ENCODE data around the gene MS4A14.
"Not testable (repeated sequence)": the region's sequence is repeated elsewhere in the genome, so short reads cannot be mapped to it uniquely, and the experiment has no call there.

The MS4A14 gene

GRCh38 chr11:60389279-60389910 lies 6.9 kb upstream of the MS4A14 start:
- no peak for DNase-seq (ENCODE audit: low read depth)

- no peak for DNase-seq (ENCODE audit: low read depth)
Observed at GRCh38 chr11:60390419-60390818, 5.8 kb upstream of the MS4A14 start.

GRCh38 chr11:60392361-60392760 lies 3.9 kb upstream of the MS4A14 start:
- DNase-seq (ENCODE audit: low read depth): no peak

GRCh38 chr11:60393016-60393415 lies 3.2 kb upstream of the MS4A14 start:
- no peak for DNase-seq (ENCODE audit: low read depth)

- no peak for DNase-seq (ENCODE audit: low read depth)
Observed at GRCh38 chr11:60394666-60395380, 1.4 kb upstream of the MS4A14 start.

- no peak for DNase-seq (ENCODE audit: low read depth)
Observed at GRCh38 chr11:60396799-60397198, 540 bp downstream of the MS4A14 start.

GRCh38 chr11:60420015-60420414 lies 23.8 kb downstream of the MS4A14 start:
- no peak for DNase-seq (ENCODE audit: low read depth)

- no peak for DNase-seq (ENCODE audit: low read depth)
Observed at GRCh38 chr11:60422609-60423008, 26.4 kb downstream of the MS4A14 start.

GRCh38 chr11:60428517-60428916 lies 32.3 kb downstream of the MS4A14 start:
- DNase-seq (ENCODE audit: low read depth): no peak

GRCh38 chr11:60429272-60429671 lies 33.0 kb downstream of the MS4A14 start, which contains the start of gene MS4A5:
Gene MS4A5 (plus strand): TSS chr11:60429572. CDS start chr11:60429675, 103 bp downstream.
- DNase-seq (ENCODE audit: low read depth): no peak

GRCh38 chr11:60431251-60431650 lies 35.0 kb downstream of the MS4A14 start:
- no peak for DNase-seq (ENCODE audit: low read depth)

- DNase-seq (ENCODE audit: low read depth): no peak
Observed at GRCh38 chr11:60433401-60433800, 37.1 kb downstream of the MS4A14 start.

GRCh38 chr11:60447070-60447469 lies 50.8 kb downstream of the MS4A14 start:
- no peak for DNase-seq (ENCODE audit: low read depth)

GRCh38 chr11:60447846-60448245 lies 51.6 kb downstream of the MS4A14 start:
- DNase-seq (ENCODE audit: low read depth): no peak

- DNase-seq (ENCODE audit: low read depth): not testable (repeated sequence)
Observed at GRCh38 chr11:60451185-60451584, 54.9 kb downstream of the MS4A14 start.

- DNase-seq (ENCODE audit: low read depth): no peak
Observed at GRCh38 chr11:60454212-60454611, 58.0 kb downstream of the MS4A14 start.

GRCh38 chr11:60455531-60456042 lies 59.3 kb downstream of the MS4A14 start, which contains the start of gene MS4A1:
Gene MS4A1 (plus strand): TSS chr11:60455847. CDS start chr11:60462375, 6,528 bp downstream.
- DNase-seq (ENCODE audit: low read depth): no peak

- no peak for DNase-seq (ENCODE audit: low read depth)
Observed at GRCh38 chr11:60457576-60457975, 61.3 kb downstream of the MS4A14 start.

- no peak for DNase-seq (ENCODE audit: low read depth)
Observed at GRCh38 chr11:60459345-60459744, 63.1 kb downstream of the MS4A14 start.

All from T-helper 22 cell (primary cell).